Pancreas (tissue), 10 donors: ENCODE measurements around the gene UXT. TPM values are rescaled to one million over a fixed set of nuclear protein-coding genes. Genes with fewer than 3 reads are reported as not detected.

Experiments
- ATAC-seq, 4 donors: fragments of 200-7000 bp; cut with Tn5 transposase; one replicate each; pipeline versions ENCODE4 v1.8.0 to v1.9.1; 2020; ENCODE audit warnings: mild to moderate bottlenecking in 4 of 4, moderate library complexity in 4 of 4
- DNase-seq, 6 donors: peaks; one replicate each; pipeline ENCODE4 v3.0.0-alpha.2; 2020
- FAIRE-seq: peaks from 2 replicates; lab custom pipeline; 2012; peaks lifted over from hg19 to GRCh38; lab: Jason Lieb, UNC
- H3K27ac ChIP-seq, 4 donors: fragments of 200-600 bp; sonication (generic); 1 replicate in 3 of 4; 2 replicates in 1 of 4; pipeline versions ENCODE4 v1.5.0 to v1.8.0; 2020
- H3K27me3 ChIP-seq, 4 donors: fragments of 200-600 bp; one replicate each; pipeline ENCODE4 v1.8.0; 2021
- H3K36me3 ChIP-seq, 3 donors: fragments of 200-600 bp; sonication (generic) in 1 of 3; one replicate each; pipeline versions ENCODE4 v1.5.0 to v1.8.0; 2020 to 2021
- H3K4me1 ChIP-seq, 3 donors: fragments of 200-600 bp; one replicate each; pipeline ENCODE4 v1.8.0; 2021
- H3K4me3 ChIP-seq, 4 donors: fragments of 200-600 bp; sonication (generic) in 2 of 4; one replicate each; pipeline versions ENCODE4 v1.5.0 to v1.8.0; 2020 to 2021
- H3K9me3 ChIP-seq, 4 donors: fragments of 200-600 bp; one replicate each; pipeline ENCODE4 v1.8.0; 2021
- CTCF ChIP-seq, 4 donors: fragments of 200-600 bp; sonication (generic) in 3 of 4; IDR thresholded peaks; one replicate each; pipeline versions ENCODE4 v1.5.0 to v1.8.0; 2021; ENCODE audit warnings: antibody characterized with exemption in 4 of 4
- WGBS, 2 donors: extraction: QIAGEN DNeasy Blood & Tissue Kit; methylation state at CpG; one replicate each; pipeline ENCODE4 v1.1.7; 2013; 5-methylcytosine and 5-hydroxymethylcytosine counted together
- intact Hi-C, 3 donors: fragments of 100-400 bp; cut with DNase I; formaldehyde crosslinking; loops; one replicate each; pipeline versions ENCODE4 v1.11.1 to v1.14.2; 2022
- polyA plus RNA-seq, 2 donors: library from polyadenylated mRNA; stranded (reverse); fragments of 200-250 nt; gene quantifications; one replicate each; pipeline ENCODE4 v1.2.3, GENCODE V29; 2013
- total RNA-seq, 6 donors: library from RNA; stranded (reverse); fragmentation: NEBNext Ultra II Directional in 4 of 6; extraction: Animal tissue kit (Norgen Biotek cat#: 25700) in 4 of 6; gene quantifications; one replicate each; pipeline versions ENCODE4 v1.2.1 to v1.2.4, GENCODE V29; 2021 to 2023
- donor health status: healthy with polysubstance abuse.
- donor health status: DM: no; HTN: no; CAD: no; lungs with moderate emphysema.
- donor health status: DM: no; HTN: no; CAD: no.
- donor health status: control.
- donor health status: control.
- donor health status: Bipolar disorder and iron deficiency.
- donor health status: DM: yes; HTN: yes; CAD: no.
- donor health status: DM: no; HTN: no; CAD: no.
- donor health status: DM: no; HTN: no; CAD: no.
- donor health status: DM: yes; HTN: yes; CAD: no.

The UXT gene
- total and polyA plus RNA-seq, 8 donors, result 39.1 to 113 (median 61.5) TPM

- DNase-seq, result no peak
- no peaks in the 10 kb centered on the region for H3K27me3 ChIP-seq
- intact Hi-C loops, result no loop called here
- ATAC-seq, result no peak
- no peaks in the 10 kb centered on the region for H3K4me1 ChIP-seq
- H3K9me3 ChIP-seq, result no peaks in the 10 kb centered on the region
- peaks cover 0 to 4% (median 0%) of the 10 kb centered on the region in 3 donors for H3K36me3 ChIP-seq
- 80 to 91% methylated on average over 16 of the region's 16 CpGs for WGBS, 2 donors
- H3K4me3 ChIP-seq, result no peak overlapping the region
- H3K27ac ChIP-seq, result no peak overlapping the region
- FAIRE-seq, result no peak
- no peak for TF ChIP-seq CTCF (IDR thresholded peaks at IDR 0.05)
Measured at GRCh38 chrX:47634871-47635575, 24.0 kb downstream of the UXT start.

- no peak overlapping the region for H3K27ac ChIP-seq
- DNase-seq (no peak), ATAC-seq (no peak), FAIRE-seq (no peak)
- no peaks in the 10 kb centered on the region for H3K36me3 ChIP-seq
- H3K4me3 ChIP-seq, result no peak overlapping the region
- intact Hi-C loops, result no loop called here
- no peaks in the 10 kb centered on the region for H3K9me3 ChIP-seq
- no peaks in the 10 kb centered on the region for H3K27me3 ChIP-seq
- WGBS, 2 donors, result 64 to 68% methylated on average over 14 of the region's 14 CpGs
- no peak for TF ChIP-seq CTCF (IDR thresholded peaks at IDR 0.05)
- no peaks in the 10 kb centered on the region for H3K4me1 ChIP-seq
Measured at GRCh38 chrX:47633689-47634590, 25.0 kb downstream of the UXT start.

GRCh38 chrX:47632666-47633065 lies 26.3 kb downstream of the UXT start:
- intact Hi-C loops, result no loop called here
- no peak for FAIRE-seq
- DNase-seq, result no peak

GRCh38 chrX:47631676-47632075 lies 27.3 kb downstream of the UXT start:
- H3K36me3 ChIP-seq, result no peaks in the 10 kb centered on the region
- no peak overlapping the region for H3K4me3 ChIP-seq
- WGBS, 2 donors, result 77 to 86% methylated on average over 5 of the region's 5 CpGs
- no peak for TF ChIP-seq CTCF (IDR thresholded peaks at IDR 0.05)
- H3K4me1 ChIP-seq, result no peaks in the 10 kb centered on the region
- no peak overlapping the region for H3K27ac ChIP-seq
- FAIRE-seq (no peak), DNase-seq (no peak), ATAC-seq (no peak)
- H3K9me3 ChIP-seq, result no peaks in the 10 kb centered on the region
- intact Hi-C loops, result no loop called here
- no peaks in the 10 kb centered on the region for H3K27me3 ChIP-seq

More at GRCh38 chrX:47632666-47633065, 26.3 kb downstream of the UXT start:
- Histone ChIP-seq H3K4me3 (no peak overlapping the region), H3K27ac (no peak overlapping the region), H3K27me3 (no peaks in the 10 kb centered on the region), H3K9me3 (no peaks in the 10 kb centered on the region), H3K36me3 (no peaks in the 10 kb centered on the region), H3K4me1 (no peaks in the 10 kb centered on the region)
- WGBS, 2 donors, result 50 to 51% methylated on average over 4 of the region's 4 CpGs
- ATAC-seq, result peak in 1 of 4 donors; percentile 42
- TF ChIP-seq CTCF (IDR thresholded peaks at IDR 0.05), result no peak
